Measurements from ENCODE around the gene RFC1.
"Not testable (repeated sequence)": the region's sequence is repeated elsewhere in the genome, so short reads cannot be mapped to it uniquely, and the experiment has no call there.

Gene RFC1

GRCh38 chr4:39287223-39287622 lies 78.9 kb downstream of the RFC1 start:
- no peaks in the 10 kb centered on the region for H3K4me1 ChIP-seq (ENCODE audit: control insufficient read depth in 1 of 2, insufficient read depth in 2 of 2, low read length in 2 of 2)
- H3K36me3 ChIP-seq (ENCODE audit: control insufficient read depth in 1 of 2, insufficient read depth in 2 of 2, low read length in 2 of 2) = peaks cover 33 to 59% of the 10 kb centered on the region in 2 donors
- no peaks in the 10 kb centered on the region for H3K9me3 ChIP-seq (ENCODE audit: control insufficient read depth in 1 of 2, low read length in 2 of 2)
- H3K27me3 ChIP-seq (ENCODE audit: control insufficient read depth in 1 of 2, insufficient read depth in 2 of 2, low read length in 2 of 2) = no peaks in the 10 kb centered on the region
- no peak overlapping the region for H3K27ac ChIP-seq (ENCODE audit: low read depth, low read length)
- no peak overlapping the region for H3K4me3 ChIP-seq (ENCODE audit: low read depth in 1 of 2, low read length in 2 of 2)
- H3K9ac ChIP-seq (ENCODE audit: low read depth in 1 of 2, low read length in 2 of 2) = no peak overlapping the region

GRCh38 chr4:39286263-39286662 lies 79.9 kb downstream of the RFC1 start:
- H3K4me1 ChIP-seq (ENCODE audit: control insufficient read depth in 1 of 2, insufficient read depth in 2 of 2, low read length in 2 of 2) = no peaks in the 10 kb centered on the region
- no peaks in the 10 kb centered on the region for H3K9me3 ChIP-seq (ENCODE audit: control insufficient read depth in 1 of 2, low read length in 2 of 2)
- H3K4me3 ChIP-seq (ENCODE audit: low read depth in 1 of 2, low read length in 2 of 2) = no peak overlapping the region
- H3K27ac ChIP-seq (ENCODE audit: low read depth, low read length) = no peak overlapping the region
- no peaks in the 10 kb centered on the region for H3K27me3 ChIP-seq (ENCODE audit: control insufficient read depth in 1 of 2, insufficient read depth in 2 of 2, low read length in 2 of 2)
- H3K36me3 ChIP-seq (ENCODE audit: control insufficient read depth in 1 of 2, insufficient read depth in 2 of 2, low read length in 2 of 2) = peaks cover 25 to 52% of the 10 kb centered on the region in 2 donors
- no peak overlapping the region for H3K9ac ChIP-seq (ENCODE audit: low read depth in 1 of 2, low read length in 2 of 2)

- no peak overlapping the region for H3K9ac ChIP-seq (ENCODE audit: low read depth in 1 of 2, low read length in 2 of 2)
These were observed 80.3 kb downstream of the RFC1 start for GRCh38 chr4:39285853-39286252.

GRCh38 chr4:39285111-39285795 lies 80.9 kb downstream of the RFC1 start:
- H3K27me3 ChIP-seq (ENCODE audit: control insufficient read depth in 1 of 2, insufficient read depth in 2 of 2, low read length in 2 of 2) = no peaks in the 10 kb centered on the region
- H3K9me3 ChIP-seq (ENCODE audit: control insufficient read depth in 1 of 2, low read length in 2 of 2) = no peaks in the 10 kb centered on the region
- no peak overlapping the region for H3K27ac ChIP-seq (ENCODE audit: low read depth, low read length)
- H3K9ac ChIP-seq (ENCODE audit: low read depth in 1 of 2, low read length in 2 of 2) = no peak overlapping the region
- no peaks in the 10 kb centered on the region for H3K4me1 ChIP-seq (ENCODE audit: control insufficient read depth in 1 of 2, insufficient read depth in 2 of 2, low read length in 2 of 2)
- H3K4me3 ChIP-seq (ENCODE audit: low read depth in 1 of 2, low read length in 2 of 2) = no peak overlapping the region
- H3K36me3 ChIP-seq (ENCODE audit: control insufficient read depth in 1 of 2, insufficient read depth in 2 of 2, low read length in 2 of 2) = peaks cover 25 to 42% of the 10 kb centered on the region in 2 donors

More at GRCh38 chr4:39285853-39286252, 80.3 kb downstream of the RFC1 start:
- Histone ChIP-seq H3K4me1 (ENCODE audit: control insufficient read depth in 1 of 2, insufficient read depth in 2 of 2, low read length in 2 of 2) (no peaks in the 10 kb centered on the region), H3K4me3 (ENCODE audit: low read depth in 1 of 2, low read length in 2 of 2) (no peak overlapping the region), H3K27me3 (ENCODE audit: control insufficient read depth in 1 of 2, insufficient read depth in 2 of 2, low read length in 2 of 2) (no peaks in the 10 kb centered on the region), H3K27ac (ENCODE audit: low read depth, low read length) (no peak overlapping the region), H3K36me3 (ENCODE audit: control insufficient read depth in 1 of 2, insufficient read depth in 2 of 2, low read length in 2 of 2) (peaks cover 25 to 47% of the 10 kb centered on the region in 2 donors), H3K9me3 (ENCODE audit: control insufficient read depth in 1 of 2, low read length in 2 of 2) (no peaks in the 10 kb centered on the region)

DNA sequence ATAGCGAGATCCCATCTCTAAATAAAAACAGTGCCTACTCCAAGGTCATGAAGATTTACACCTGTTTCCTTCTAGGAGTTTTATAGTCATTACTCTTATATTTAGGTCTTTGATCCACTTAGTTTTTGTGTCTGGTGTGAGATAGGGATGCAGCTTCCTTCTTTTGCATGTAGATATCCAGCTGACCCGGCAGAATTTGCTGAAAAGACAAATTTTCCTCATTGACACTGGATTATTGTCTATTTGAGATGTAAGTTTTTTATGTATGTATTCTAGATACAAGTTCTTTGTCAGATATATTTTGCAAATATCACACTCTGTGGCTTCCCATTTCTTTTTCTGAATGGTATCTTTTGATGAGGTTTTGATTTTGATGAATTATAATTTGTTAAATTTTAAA lies 85.4 kb downstream of the RFC1 start:
- H3K9ac ChIP-seq (ENCODE audit: low read depth in 1 of 2, low read length in 2 of 2) = no peak overlapping the region
- H3K9me3 ChIP-seq (ENCODE audit: control insufficient read depth in 1 of 2, low read length in 2 of 2) = no peaks in the 10 kb centered on the region
- H3K36me3 ChIP-seq (ENCODE audit: control insufficient read depth in 1 of 2, insufficient read depth in 2 of 2, low read length in 2 of 2) = peaks cover 4 to 5% of the 10 kb centered on the region in 2 donors
- H3K27me3 ChIP-seq (ENCODE audit: control insufficient read depth in 1 of 2, insufficient read depth in 2 of 2, low read length in 2 of 2) = no peaks in the 10 kb centered on the region
- no peaks in the 10 kb centered on the region for H3K4me1 ChIP-seq (ENCODE audit: control insufficient read depth in 1 of 2, insufficient read depth in 2 of 2, low read length in 2 of 2)
- H3K4me3 ChIP-seq (ENCODE audit: low read depth in 1 of 2, low read length in 2 of 2) = no peak overlapping the region
- H3K27ac ChIP-seq (ENCODE audit: low read depth, low read length) = no peak overlapping the region

- Histone ChIP-seq H3K4me1 (ENCODE audit: control insufficient read depth in 1 of 2, insufficient read depth in 2 of 2, low read length in 2 of 2) (no peaks in the 10 kb centered on the region), H3K4me3 (ENCODE audit: low read depth in 1 of 2, low read length in 2 of 2) (no peak overlapping the region), H3K36me3 (ENCODE audit: control insufficient read depth in 1 of 2, insufficient read depth in 2 of 2, low read length in 2 of 2) (peaks cover 4 to 7% of the 10 kb centered on the region in 2 donors), H3K9ac (ENCODE audit: low read depth in 1 of 2, low read length in 2 of 2) (no peak overlapping the region), H3K27me3 (ENCODE audit: control insufficient read depth in 1 of 2, insufficient read depth in 2 of 2, low read length in 2 of 2) (no peaks in the 10 kb centered on the region), H3K9me3 (ENCODE audit: control insufficient read depth in 1 of 2, low read length in 2 of 2) (no peaks in the 10 kb centered on the region), H3K27ac (ENCODE audit: low read depth, low read length) (no peak overlapping the region)
These were observed 86.7 kb downstream of the RFC1 start for GRCh38 chr4:39279416-39279815.

GRCh38 chr4:39278476-39278875 lies 87.7 kb downstream of the RFC1 start:
- no peak overlapping the region for H3K4me3 ChIP-seq (ENCODE audit: low read depth in 1 of 2, low read length in 2 of 2)
- no peak overlapping the region for H3K27ac ChIP-seq (ENCODE audit: low read depth, low read length)
- no peak overlapping the region for H3K9ac ChIP-seq (ENCODE audit: low read depth in 1 of 2, low read length in 2 of 2)
- H3K4me1 ChIP-seq (ENCODE audit: control insufficient read depth in 1 of 2, insufficient read depth in 2 of 2, low read length in 2 of 2) = no peaks in the 10 kb centered on the region
- H3K27me3 ChIP-seq (ENCODE audit: control insufficient read depth in 1 of 2, insufficient read depth in 2 of 2, low read length in 2 of 2) = no peaks in the 10 kb centered on the region
- H3K36me3 ChIP-seq (ENCODE audit: control insufficient read depth in 1 of 2, insufficient read depth in 2 of 2, low read length in 2 of 2) = peaks cover 4 to 9% of the 10 kb centered on the region in 2 donors
- no peaks in the 10 kb centered on the region for H3K9me3 ChIP-seq (ENCODE audit: control insufficient read depth in 1 of 2, low read length in 2 of 2)

DNA sequence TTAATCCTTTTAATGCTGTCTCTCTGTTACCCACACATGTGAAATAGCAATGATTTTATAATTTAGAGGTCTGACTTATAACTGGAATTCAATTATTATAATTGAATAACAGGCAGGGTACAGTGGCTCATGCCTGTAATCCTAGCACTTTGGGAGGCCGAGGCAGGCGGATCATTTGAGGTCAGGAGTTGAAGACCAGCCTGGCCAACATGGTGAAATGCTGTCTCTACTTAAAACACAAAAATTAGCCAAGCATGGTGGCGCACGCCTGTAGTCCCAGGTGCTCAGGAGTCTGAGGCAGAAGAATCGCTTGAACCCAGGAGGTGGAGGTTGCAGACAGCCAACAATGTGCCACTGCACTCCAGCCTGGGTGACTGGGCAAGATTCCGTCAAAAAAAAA lies 88.5 kb downstream of the RFC1 start:
- not testable (repeated sequence) for H3K27ac ChIP-seq (ENCODE audit: low read depth, low read length); H3K4me1 ChIP-seq (ENCODE audit: control insufficient read depth in 1 of 2, insufficient read depth in 2 of 2, low read length in 2 of 2); H3K9me3 ChIP-seq (ENCODE audit: control insufficient read depth in 1 of 2, low read length in 2 of 2); H3K9ac ChIP-seq (ENCODE audit: low read depth in 1 of 2, low read length in 2 of 2); H3K4me3 ChIP-seq (ENCODE audit: low read depth in 1 of 2, low read length in 2 of 2); H3K27me3 ChIP-seq (ENCODE audit: control insufficient read depth in 1 of 2, insufficient read depth in 2 of 2, low read length in 2 of 2)
- peaks cover 4 to 16% of the 10 kb centered on the region in 2 donors for H3K36me3 ChIP-seq (ENCODE audit: control insufficient read depth in 1 of 2, insufficient read depth in 2 of 2, low read length in 2 of 2)

DNA sequence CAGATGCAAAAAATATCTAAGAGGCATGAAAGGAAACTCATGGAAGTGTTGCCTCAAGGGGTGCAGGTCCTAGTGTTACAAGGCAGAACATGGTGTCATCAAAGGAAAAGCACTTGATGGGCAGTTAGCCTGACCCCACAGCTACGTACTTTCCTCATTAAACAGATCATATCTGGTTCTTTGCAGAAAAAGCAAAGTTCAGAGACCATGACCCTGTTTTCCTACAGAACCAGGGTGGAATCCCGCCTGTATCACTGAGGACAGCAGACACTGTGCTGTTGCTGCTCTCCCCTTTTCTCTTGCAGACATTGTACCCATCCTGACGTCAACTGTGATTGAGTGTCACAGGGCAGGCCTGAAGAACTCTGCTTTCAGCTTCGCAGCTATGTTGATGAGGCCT lies 91.7 kb downstream of the RFC1 start:
- Histone ChIP-seq H3K9ac (ENCODE audit: low read depth in 1 of 2, low read length in 2 of 2) (no peak overlapping the region), H3K36me3 (ENCODE audit: control insufficient read depth in 1 of 2, insufficient read depth in 2 of 2, low read length in 2 of 2) (peaks cover 4 to 16% of the 10 kb centered on the region in 2 donors)

GRCh38 chr4:39263895-39264294 lies 102.3 kb downstream of the RFC1 start:
- Histone ChIP-seq H3K9ac (ENCODE audit: low read depth in 1 of 2, low read length in 2 of 2) (no peak overlapping the region), H3K4me3 (ENCODE audit: low read depth in 1 of 2, low read length in 2 of 2) (no peak overlapping the region), H3K27me3 (ENCODE audit: control insufficient read depth in 1 of 2, insufficient read depth in 2 of 2, low read length in 2 of 2) (no peaks in the 10 kb centered on the region), H3K27ac (ENCODE audit: low read depth, low read length) (no peak overlapping the region), H3K9me3 (ENCODE audit: control insufficient read depth in 1 of 2, low read length in 2 of 2) (no peaks in the 10 kb centered on the region), H3K4me1 (ENCODE audit: control insufficient read depth in 1 of 2, insufficient read depth in 2 of 2, low read length in 2 of 2) (no peaks in the 10 kb centered on the region), H3K36me3 (ENCODE audit: control insufficient read depth in 1 of 2, insufficient read depth in 2 of 2, low read length in 2 of 2) (no peaks in the 10 kb centered on the region)

More for the DNA sequence above, 91.7 kb downstream of the RFC1 start:
- no peak overlapping the region for H3K27ac ChIP-seq (ENCODE audit: low read depth, low read length)
- no peaks in the 10 kb centered on the region for H3K9me3 ChIP-seq (ENCODE audit: control insufficient read depth in 1 of 2, low read length in 2 of 2)
- H3K4me3 ChIP-seq (ENCODE audit: low read depth in 1 of 2, low read length in 2 of 2) = no peak overlapping the region
- H3K4me1 ChIP-seq (ENCODE audit: control insufficient read depth in 1 of 2, insufficient read depth in 2 of 2, low read length in 2 of 2) = no peaks in the 10 kb centered on the region
- no peaks in the 10 kb centered on the region for H3K27me3 ChIP-seq (ENCODE audit: control insufficient read depth in 1 of 2, insufficient read depth in 2 of 2, low read length in 2 of 2)

Measured in duodenal mucosa (tissue), 2 donors.